Measurements from ENCODE around the gene RASAL1. TPM values are rescaled to one million over a fixed set of nuclear protein-coding genes. Genes with fewer than 3 reads are reported as not detected.

Gene RASAL1
- polyA plus RNA-seq, 1 donor (not counting 4 experiments of a cell fraction or from before 2014, with no cell fraction given), result 0.05 TPM

DNA sequence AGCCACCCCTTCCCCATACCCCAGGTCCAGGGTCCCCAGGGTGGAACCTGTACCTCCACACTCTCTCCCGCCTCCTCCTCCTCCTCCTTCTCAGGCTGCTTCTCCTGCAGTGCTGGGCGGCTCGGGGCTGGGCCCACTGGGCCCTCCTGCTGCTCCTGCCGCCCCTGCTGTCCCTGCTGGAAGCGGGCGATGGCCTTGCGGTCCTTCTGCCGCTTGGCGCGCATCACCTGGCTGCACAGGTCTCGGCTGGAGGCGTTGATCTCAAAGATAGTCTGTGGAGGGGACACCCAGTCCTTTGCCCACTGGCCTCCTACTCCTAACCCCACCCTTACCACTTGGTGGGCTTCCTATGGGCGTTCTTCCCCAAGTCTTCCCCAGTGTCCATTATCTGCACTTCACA is 28.5 kb upstream of the RASAL1 start:
- no peak overlapping the region for H3K4me2 ChIP-seq (ENCODE audit: control insufficient read depth, extremely low read depth, insufficient read depth, low read depth, low read length)
- H3K27ac ChIP-seq (ENCODE audit: control insufficient read depth, insufficient read depth, low read length), result no peak overlapping the region
- no peaks in the 10 kb centered on the region for H3K27me3 ChIP-seq (ENCODE audit: control insufficient read depth, extremely low read depth, insufficient read depth, low read length)
- no peak for FAIRE-seq
- H3K4me1 ChIP-seq (ENCODE audit: control insufficient read depth, extremely low read depth, insufficient read depth, low read length), result peaks cover 3% of the 10 kb centered on the region
- TF ChIP-seq EZH2 (IDR thresholded peaks at IDR 0.05; ENCODE audit: low read length), result no peak
- TF ChIP-seq, protein P1, sequence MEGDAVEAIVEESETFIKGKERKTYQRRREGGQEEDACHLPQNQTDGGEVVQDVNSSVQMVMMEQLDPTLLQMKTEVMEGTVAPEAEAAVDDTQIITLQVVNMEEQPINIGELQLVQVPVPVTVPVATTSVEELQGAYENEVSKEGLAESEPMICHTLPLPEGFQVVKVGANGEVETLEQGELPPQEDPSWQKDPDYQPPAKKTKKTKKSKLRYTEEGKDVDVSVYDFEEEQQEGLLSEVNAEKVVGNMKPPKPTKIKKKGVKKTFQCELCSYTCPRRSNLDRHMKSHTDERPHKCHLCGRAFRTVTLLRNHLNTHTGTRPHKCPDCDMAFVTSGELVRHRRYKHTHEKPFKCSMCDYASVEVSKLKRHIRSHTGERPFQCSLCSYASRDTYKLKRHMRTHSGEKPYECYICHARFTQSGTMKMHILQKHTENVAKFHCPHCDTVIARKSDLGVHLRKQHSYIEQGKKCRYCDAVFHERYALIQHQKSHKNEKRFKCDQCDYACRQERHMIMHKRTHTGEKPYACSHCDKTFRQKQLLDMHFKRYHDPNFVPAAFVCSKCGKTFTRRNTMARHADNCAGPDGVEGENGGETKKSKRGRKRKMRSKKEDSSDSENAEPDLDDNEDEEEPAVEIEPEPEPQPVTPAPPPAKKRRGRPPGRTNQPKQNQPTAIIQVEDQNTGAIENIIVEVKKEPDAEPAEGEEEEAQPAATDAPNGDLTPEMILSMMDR (optimal IDR thresholded peaks at IDR 0.05 in 1 of 3, IDR thresholded peaks at IDR 0.05 in 1 of 3, conservative IDR thresholded peaks at IDR 0.05 in 1 of 3; ENCODE audit: extremely low read depth in 1 of 3, insufficient read depth in 2 of 3, low read length in 3 of 3), result no peak
- no peaks in the 10 kb centered on the region for H4K20me1 ChIP-seq (ENCODE audit: control insufficient read depth, extremely low read depth, insufficient read depth, low read length)
- H3K9ac ChIP-seq (ENCODE audit: control insufficient read depth, extremely low read depth, insufficient read depth, low read length), result no peak overlapping the region
- no peak for DNase-seq (ENCODE audit: low read depth, low spot score)
- no peaks in the 10 kb centered on the region for H3K9me1 ChIP-seq (ENCODE audit: control insufficient read depth, extremely low read depth, insufficient read depth, low read length)
- dilution Hi-C loops (cut with MboI; ENCODE audit: extremely low pct_ligation_motif_present, low sequenced_read_pairs), result loop anchor here (25.0 kb wide), 1 partner anchor 102 kb away; the partner anchor contains the start of gene DTX1
- H3K4me3 ChIP-seq (ENCODE audit: control insufficient read depth in 2 of 3, extremely low read depth in 1 of 3, insufficient read depth in 2 of 3, low read depth in 1 of 3, low read length in 3 of 3), result no peak overlapping the region
- H3K79me2 ChIP-seq (ENCODE audit: control insufficient read depth, insufficient read depth, low read length), result no peaks in the 10 kb centered on the region
- H3K36me3 ChIP-seq (ENCODE audit: control insufficient read depth in 2 of 2, extremely low read depth in 1 of 2, insufficient read depth in 2 of 2, low read length in 2 of 2), result peaks cover 38 to 39% of the 10 kb centered on the region in 2 experiments
- no peak overlapping the region for H2AFZ ChIP-seq (ENCODE audit: control insufficient read depth, low read length)
- H3K9me3 ChIP-seq (ENCODE audit: control insufficient read depth, low read depth, low read length), result no peaks in the 10 kb centered on the region

DNA sequence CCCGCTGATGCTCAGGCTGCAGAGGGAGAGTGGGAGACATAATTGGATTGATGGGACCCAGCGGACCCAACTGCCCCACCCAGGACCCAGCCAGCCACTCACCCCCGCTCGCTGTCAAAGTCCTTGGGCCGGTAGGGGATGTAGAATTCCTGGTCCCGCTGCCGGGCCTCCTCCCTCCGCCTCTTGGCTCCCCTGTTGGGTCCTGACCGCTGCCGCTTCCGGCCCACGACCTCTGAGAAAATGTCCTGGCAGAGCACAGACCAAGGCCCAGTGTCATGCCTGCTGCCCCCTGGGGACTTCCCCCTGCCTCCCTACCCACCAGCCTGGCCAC is 27.4 kb upstream of the RASAL1 start:
- Histone ChIP-seq H3K4me3 (ENCODE audit: control insufficient read depth in 2 of 3, extremely low read depth in 1 of 3, insufficient read depth in 2 of 3, low read depth in 1 of 3, low read length in 3 of 3) (no peak overlapping the region), H3K9me3 (ENCODE audit: control insufficient read depth, low read depth, low read length) (no peaks in the 10 kb centered on the region), H2AFZ (ENCODE audit: control insufficient read depth, low read length) (no peak overlapping the region), H3K27ac (ENCODE audit: control insufficient read depth, insufficient read depth, low read length) (no peak overlapping the region), H3K27me3 (ENCODE audit: control insufficient read depth, extremely low read depth, insufficient read depth, low read length) (no peaks in the 10 kb centered on the region), H3K4me1 (ENCODE audit: control insufficient read depth, extremely low read depth, insufficient read depth, low read length) (peaks cover 3% of the 10 kb centered on the region), H4K20me1 (ENCODE audit: control insufficient read depth, extremely low read depth, insufficient read depth, low read length) (no peaks in the 10 kb centered on the region), H3K9me1 (ENCODE audit: control insufficient read depth, extremely low read depth, insufficient read depth, low read length) (no peaks in the 10 kb centered on the region), H3K4me2 (ENCODE audit: control insufficient read depth, extremely low read depth, insufficient read depth, low read depth, low read length) (no peak overlapping the region), H3K9ac (ENCODE audit: control insufficient read depth, extremely low read depth, insufficient read depth, low read length) (no peak overlapping the region), H3K36me3 (ENCODE audit: control insufficient read depth in 2 of 2, extremely low read depth in 1 of 2, insufficient read depth in 2 of 2, low read length in 2 of 2) (peaks cover 41% of the 10 kb centered on the region in 2 experiments), H3K79me2 (ENCODE audit: control insufficient read depth, insufficient read depth, low read length) (no peaks in the 10 kb centered on the region)
- DNase-seq (ENCODE audit: low read depth, low spot score) (no peak), FAIRE-seq (no peak)
- dilution Hi-C loops (cut with MboI; ENCODE audit: extremely low pct_ligation_motif_present, low sequenced_read_pairs), result loop anchor here (25.0 kb wide), 1 partner anchor 101 kb away; the partner anchor contains the start of gene DTX1
- TF ChIP-seq EZH2 (IDR thresholded peaks at IDR 0.05; ENCODE audit: low read length), result no peak
- TF ChIP-seq, protein P1 (optimal IDR thresholded peaks at IDR 0.05 in 1 of 3, IDR thresholded peaks at IDR 0.05 in 1 of 3, conservative IDR thresholded peaks at IDR 0.05 in 1 of 3; ENCODE audit: extremely low read depth in 1 of 3, insufficient read depth in 2 of 3, low read length in 3 of 3), result no peak

Measured in keratinocyte (primary cell).